ENCODE results near the gene MEGF11.
"Not testable (repeated sequence)": the region's sequence is repeated elsewhere in the genome, so short reads cannot be mapped to it uniquely, and the experiment has no call there.

The MEGF11 gene

DNA sequence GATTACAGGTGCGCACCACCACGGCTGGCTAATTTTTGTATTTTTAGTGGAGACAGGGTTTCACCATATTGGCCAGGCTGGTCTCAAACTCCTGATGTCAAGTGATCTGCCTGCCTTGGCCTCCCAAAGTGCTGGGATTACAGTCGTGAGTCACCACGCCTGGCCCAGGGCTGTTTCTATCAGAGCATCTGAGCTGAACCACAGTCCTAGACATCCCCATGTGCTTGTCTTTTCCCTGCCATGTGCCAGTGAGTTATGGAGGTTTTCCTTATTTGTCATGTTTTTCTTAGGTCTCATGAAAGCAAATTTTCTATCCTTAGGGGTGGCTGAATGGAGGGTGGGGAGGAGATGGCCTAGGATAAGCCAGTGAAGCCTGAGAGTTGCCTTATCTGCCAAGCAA, 250.4 kb downstream of the MEGF11 start:
- not testable (repeated sequence) for DNase-seq (ENCODE audit: low read depth in 2 of 2)

DNA sequence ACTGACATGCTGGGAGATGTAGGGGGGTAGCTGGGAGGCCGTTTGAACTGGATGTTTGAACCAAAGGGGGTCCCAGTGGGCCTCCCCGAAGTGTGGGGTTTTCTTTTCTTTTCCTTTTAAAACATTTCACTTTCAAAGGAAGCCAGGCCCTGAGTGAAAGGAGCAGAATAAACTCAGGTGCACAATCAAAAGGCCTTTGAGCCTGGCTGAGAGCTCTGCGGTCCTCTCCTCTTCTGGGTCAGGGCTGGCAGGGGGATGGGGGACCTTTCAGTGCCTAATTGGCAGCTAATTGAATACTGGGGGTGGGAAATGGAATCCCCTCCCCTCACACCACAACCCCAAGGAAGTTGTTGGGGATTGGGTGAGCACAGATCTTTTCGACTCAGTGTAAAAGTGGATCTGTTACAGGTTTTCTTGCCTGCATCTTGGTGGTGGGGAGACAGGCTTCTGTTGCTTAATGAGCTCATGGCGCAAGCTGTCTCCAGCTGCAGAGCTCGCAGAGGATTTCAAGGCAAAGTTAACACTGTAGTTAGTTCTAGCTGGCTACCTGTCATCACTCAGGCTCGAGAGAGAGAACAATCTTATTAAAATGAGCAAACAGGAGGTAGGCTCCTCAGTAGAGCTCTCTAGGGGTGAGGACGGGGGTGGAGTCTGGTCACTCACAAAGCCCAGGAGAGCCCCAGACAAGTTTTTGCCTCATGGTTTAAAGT, 251.7 kb downstream of the MEGF11 start:
- no peak for DNase-seq (ENCODE audit: low read depth in 2 of 2)

DNA sequence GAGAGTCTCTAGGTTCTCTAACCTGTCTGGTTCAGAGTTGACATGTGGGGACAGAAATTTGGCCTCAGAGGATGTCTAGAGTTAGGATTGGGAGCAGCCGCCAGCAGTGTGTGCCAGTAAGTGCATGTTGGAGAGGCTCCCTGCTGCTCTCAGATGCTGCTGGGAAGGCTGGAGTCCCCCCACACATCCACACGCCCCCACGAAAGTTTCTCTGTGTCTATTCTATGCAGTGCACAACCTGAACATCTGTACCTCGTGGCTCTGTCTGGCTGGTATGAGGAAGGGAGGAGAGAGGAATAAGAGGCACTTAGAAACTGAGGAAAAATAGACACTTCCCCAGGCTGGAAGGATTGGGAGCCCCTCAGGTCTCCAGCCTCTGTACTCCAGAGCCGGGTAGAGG, 252.5 kb downstream of the MEGF11 start:
- no peak for DNase-seq (ENCODE audit: low read depth in 2 of 2)

DNA sequence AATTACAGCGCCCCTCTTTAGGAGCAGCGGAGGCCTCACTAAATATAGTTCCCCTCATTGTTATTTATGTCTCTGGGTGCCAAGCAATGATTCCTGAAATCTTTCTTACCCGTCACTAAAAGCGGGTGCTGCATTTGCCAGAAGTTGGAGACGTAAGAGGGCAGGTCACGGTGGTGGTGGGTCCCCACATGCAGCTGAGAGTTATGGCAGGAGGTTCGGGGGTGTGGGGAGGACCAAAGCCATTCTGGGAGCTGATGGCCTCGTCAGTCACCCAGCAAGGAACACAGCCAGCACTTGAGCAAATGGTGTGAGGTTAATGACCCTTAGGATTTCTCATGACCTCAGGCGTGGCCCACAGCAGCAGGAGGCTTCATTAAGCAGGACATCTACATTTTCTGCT, 255.1 kb downstream of the MEGF11 start:
- no peak for DNase-seq (ENCODE audit: low read depth in 2 of 2)

DNA sequence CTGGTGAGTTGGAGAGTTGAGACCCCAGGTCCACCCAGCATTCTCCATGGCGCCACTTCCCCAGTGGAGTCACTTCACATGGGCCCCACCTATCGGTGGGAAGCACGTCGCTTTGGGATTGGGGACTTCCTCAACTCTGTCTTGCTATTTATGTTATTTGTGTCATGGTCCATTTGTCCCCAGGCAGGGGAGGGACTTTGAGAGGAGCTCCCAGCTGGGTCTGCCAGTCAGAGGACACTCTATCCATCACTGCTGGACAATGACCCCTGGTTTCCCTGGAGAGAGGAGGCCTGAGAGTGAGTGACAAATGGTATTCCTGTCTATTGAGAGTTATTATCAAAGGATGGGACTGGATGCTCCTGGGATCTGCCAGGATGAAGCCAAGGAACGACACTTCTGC, 256.6 kb downstream of the MEGF11 start:
- no peak for DNase-seq (ENCODE audit: low read depth in 2 of 2)

DNA sequence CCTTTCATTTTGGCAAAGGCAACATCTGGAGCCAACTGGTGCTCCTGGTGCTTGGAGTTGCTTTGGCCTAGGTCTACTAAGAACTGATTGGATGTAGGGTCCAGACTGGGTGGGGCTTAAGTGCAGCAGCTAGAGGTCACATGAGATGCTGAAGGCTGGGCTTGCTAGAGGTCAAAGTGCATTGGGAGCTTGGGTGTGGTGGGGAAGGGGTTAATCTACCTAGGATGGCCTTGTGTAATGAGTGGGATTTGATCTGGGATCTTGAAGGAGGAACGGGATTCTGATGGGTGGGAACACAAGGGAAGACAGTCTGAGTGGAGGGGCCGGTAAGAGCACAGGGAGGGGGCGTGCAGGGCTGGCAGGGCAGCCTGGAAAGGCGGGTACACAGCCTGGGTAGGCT, 258.7 kb downstream of the MEGF11 start:
- DNase-seq (ENCODE audit: low read depth in 2 of 2): no peak

DNA sequence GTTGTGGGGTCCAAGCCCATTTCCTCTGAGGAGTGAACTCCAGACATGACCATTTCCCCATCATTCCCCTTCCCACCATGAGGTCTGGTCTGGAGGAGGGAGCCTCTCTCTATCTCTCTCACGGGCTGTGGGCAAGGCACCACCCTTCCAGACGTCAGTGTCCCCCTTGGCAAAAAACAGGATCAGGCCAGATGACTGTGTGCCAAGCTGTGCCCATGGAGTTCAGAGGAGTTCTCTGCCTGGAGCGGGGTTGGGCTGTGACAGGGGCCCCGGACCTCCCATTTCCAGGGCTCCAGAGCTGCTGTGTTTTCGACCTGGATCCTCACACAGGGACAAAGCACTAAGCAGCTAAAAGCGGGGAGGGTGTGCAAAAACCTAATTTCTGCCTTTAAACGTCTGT, 259.8 kb downstream of the MEGF11 start:
- no peak for DNase-seq (ENCODE audit: low read depth in 2 of 2)

DNA sequence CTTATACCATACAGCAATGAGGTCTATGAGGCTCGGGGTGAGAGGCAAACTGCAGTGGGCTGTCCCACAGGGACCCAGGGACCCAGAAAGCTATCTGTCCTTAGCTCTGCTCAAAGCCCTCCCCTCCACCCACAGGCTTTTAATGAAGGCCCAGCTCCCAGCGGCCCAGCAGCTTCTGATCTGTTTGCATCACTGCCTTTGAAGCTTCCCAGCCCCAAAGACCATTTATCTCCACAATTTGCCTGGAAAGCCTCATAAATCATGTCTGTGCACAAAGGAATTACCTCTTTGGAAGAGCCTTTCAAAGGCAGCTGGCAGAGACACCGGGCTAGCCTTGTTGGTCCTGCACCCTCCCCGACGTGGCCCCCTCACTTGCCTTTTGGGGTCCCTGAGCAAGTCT, 260.3 kb downstream of the MEGF11 start:
- DNase-seq (ENCODE audit: low read depth in 2 of 2): no peak

DNA sequence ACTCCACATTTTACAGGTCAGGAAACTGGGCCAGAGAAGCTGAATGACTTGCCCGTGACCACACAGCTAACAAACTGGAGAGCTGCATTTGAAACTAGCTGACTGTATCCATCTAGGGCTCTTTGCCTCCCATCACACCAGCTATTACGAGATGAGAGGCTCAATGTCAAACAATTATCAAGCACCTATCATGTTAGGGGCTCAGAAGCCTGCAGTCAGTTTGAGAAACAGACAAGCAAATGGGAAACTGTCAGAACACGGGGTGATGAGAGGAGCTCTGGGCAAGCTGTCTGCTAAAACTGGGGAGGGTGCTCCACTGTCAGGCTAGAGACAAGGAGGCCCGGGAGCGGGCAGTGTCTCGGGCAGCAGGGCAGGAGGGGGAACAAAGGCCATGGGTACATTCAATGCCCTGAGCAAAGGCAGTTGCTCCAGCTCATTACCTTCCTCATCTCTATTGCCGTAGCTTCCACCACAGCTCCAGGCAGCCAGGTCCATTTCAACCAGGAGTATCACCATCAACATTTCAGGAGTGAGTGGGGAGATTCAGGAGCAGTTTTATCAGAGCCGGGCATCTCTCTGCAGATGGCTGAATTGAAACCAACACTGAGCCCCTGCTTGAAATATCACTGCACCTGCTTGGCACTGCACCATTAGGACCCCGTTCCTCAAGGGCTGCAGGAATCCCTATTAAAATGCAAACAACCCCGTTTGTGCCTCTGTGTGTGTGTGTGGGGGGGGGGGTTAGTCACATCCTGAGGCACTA, 261.6 kb downstream of the MEGF11 start:
- DNase-seq (ENCODE audit: low read depth in 2 of 2): no peak

DNA sequence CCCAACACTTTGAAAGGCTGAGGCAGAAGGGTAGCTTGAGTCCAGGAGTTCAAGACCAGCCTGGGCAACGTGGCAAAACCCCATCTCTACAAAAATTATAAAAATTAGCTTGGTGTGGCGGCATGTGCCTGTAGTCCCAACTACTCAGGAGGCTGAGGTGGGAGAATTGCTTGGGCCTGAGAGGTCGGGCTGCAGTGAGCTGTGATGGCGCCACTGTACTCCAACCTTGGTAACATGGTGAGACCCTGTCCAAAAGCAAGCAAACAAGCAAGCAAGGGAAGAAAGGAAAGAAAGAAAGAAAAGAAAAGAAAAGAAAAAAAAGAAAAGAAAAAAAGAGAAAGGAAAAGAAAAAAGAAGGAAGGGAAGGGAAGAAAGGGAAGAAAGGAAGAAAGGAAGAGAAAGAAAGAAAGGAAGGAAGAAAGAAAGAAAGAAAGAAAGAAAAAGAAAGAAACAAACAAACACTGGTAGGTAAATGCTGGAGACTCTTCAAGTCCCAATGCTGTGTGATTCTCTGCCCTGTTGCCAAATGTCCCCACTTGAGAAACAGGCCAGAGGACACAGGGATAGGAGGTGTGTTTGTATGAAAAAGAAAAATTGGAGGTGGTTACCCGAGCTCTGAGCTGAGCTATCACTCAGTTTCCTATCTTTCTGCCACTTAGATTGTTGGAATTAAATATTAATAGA, 263.1 kb downstream of the MEGF11 start:
- DNase-seq (ENCODE audit: low read depth in 2 of 2): no peak

DNA sequence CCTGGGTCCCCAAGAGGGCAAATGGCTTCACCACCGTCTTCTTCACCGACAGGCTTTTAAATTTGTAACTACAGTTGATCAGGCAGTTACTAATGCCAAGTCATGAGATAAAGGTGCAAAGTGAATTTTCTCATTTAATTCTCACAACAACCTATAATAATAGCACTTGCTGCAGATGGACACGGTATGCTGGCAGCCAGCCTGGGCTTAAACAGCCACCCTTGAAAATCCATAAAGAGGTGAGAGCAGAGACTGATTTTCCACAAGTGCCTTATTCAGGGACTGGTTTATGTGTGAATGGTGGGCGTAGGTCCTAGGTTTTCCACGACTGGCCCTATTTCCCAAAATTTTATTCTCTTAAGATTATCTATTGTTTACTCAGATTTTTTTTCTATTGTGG, 266.4 kb downstream of the MEGF11 start:
- DNase-seq (ENCODE audit: low read depth in 2 of 2): no peak

DNA sequence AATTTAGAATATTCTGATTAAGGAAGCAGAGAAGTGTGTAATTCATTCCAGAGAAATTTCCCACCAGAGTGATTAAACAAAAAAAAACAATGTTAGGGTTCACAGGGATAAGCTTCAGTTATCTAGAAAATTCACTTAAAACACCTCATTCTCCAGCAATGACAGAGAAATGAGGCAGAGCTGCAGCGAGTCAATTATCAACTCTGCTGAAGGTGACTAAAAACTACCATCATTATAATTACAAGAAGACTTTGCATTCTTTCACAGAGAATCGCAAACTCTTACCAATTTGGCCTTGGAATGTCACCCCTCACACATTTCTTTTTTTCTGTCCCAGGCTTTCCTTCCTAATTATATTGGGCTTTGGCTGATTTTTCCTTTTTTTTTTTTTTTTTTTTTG, 267.1 kb downstream of the MEGF11 start:
- no peak for DNase-seq (ENCODE audit: low read depth in 2 of 2)

DNA sequence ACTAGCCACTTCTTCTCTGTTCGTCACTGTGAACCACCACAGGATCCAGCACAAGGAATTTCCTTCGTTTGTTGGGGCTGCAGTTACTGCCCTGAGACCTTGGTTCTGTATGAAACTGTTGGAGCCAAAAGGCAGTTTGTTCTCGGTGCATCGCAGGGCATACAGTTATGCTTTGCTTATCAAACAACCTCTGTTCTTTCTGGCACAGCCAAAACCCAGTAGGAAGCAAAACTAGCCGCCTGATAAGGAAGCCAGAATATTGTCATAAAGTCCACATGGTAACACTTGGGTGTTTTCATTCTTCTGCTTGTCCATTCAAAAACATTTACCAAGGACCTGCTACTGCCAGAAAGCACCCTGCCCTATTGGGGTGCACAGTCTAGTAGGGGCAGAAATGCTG, 268.2 kb downstream of the MEGF11 start:
- no peak for DNase-seq (ENCODE audit: low read depth in 2 of 2)

DNA sequence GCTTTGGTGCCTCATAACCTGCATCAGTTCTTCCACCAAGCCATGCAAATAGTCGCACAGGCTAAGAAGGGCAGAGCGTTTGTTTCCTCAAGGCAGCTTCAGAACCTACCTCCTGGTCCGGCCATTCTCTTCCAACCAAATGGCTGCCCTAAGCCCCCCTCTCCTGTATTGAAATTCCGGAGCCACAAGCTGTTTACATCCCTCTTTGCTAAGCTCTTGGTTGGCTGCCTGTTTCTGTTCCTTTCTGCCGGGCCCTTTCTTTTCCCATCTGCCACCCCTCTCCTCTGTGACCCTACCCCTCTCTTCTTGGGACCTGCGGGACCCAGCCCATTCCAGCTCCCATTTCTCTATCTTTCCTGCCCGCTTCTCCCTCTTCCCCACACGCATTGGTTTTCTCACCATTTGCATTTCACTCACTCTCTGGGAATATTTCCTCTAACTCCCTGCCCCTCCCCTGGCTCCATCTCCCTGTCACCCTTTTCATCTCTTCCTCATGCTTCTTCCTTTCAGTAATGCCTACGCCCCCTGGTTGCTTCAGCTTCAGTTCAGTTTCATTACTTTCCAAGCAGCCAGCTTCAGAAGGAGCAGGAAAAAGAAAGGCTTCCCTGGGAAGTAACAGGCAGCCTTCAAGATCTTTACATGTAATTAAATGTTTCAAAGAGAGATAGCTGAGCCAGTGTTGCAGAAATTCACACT, 270.8 kb downstream of the MEGF11 start:
- DNase-seq (ENCODE audit: low read depth in 2 of 2): no peak

DNA sequence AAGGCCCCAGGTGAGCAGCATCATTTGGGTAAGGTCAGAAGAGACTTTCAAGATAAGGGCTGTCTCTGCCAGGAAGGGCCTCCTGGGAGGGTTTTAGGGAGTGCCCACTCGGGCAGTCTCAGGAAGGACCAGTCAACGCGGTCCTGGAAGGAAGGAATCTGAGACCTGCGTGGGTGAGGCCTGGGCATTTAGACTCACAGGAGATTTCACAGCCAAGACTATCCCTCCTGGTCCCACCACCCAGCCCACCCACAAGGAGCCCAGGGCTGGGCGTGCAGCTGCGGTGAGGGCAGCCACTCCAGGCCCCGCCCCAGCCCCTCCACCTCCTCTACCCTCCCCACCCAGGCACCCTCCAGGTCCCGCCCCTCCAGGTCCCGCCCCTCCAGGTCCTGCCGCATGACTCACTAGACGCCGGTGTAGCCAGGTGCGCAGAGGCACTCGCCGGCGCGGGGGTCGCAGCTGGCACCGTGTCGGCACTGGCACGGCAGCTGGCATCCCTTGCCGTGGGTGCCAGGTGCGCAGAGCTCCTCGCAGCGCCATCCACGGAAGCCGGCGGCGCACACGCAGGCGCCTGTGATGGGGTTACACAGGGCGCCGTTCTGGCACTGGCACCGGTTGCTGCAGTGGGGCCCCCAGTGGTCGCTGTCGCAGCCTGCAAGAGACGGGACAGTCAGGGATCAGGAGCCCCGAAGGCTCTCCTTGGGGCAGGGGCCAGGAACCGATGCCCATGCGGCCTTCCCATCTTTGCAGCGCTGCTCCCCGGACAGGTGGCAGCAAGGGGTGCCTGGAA, 271.5 kb downstream of the MEGF11 start:
- DNase-seq (ENCODE audit: low read depth in 2 of 2): no peak

DNA sequence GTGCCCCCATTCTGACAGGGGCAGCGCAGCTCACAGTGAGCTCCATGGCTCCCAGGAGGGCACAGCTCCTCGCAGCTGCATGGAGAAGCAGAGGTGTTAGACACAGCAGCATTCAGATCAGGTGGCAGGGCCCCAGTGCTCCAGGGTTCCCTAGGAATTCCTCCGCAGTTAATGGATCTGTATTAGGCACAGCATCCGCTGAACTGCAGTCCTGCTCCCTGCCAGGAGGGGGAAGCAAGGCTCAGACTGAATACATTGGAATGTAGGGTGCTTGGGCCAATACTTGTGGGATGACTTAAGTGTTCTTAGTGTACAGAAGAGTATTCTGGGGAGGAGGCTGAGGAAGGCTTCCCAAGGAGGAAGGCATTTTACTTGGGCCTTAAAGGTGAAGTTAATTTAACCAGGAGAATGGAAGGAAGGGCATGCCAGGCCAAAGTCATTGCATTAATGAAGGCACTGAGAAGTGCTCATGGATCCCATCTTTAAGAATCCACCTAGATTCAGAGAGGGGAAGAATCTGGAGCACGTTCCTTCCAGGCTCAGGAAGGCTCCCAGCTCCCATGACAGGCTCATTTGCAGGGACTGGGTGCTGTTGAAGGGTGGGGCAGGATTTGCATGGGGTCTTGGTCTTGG, 272.6 kb downstream of the MEGF11 start:
- DNase-seq (ENCODE audit: low read depth in 2 of 2): peak; percentile 27 to 29

DNA sequence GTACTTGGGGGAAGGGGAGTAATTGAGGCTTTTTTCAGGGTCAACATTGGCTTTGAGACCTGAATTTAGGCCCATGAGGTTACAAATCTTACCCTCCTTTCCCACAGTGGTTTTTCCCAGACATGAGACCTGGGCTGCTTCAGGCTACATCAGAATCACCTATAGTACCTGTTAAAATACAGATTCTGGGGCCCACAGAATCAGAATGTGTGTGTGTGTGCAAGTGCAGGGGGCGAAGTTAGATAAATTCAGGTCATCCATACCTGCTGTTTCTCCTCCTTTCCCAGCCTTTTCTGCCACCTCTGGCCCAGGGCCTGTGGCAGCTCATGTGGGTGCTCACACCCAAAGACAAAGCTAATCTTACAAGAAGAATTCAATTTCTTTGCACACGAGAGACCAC, 273.7 kb downstream of the MEGF11 start:
- no peak for DNase-seq (ENCODE audit: low read depth in 2 of 2)

DNA sequence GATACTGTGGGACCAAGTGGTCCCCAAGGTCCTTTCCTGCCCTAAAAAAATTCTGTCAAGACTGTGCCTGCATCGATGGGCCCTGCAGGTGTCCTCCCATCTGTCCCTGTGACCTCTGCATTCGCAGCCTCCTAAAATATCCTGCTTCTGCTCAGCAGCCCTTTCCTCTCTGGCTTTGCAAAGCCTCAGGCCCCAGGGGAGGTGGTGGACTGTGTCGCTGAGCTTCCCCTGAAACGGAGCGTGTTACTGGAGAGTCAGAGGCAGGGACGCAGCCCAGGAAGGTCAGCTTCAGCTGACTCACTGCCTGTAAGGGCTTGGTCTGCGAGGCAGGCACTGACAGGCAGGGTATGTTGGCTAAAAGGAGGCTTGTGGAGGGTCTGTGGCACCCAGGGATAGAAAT, 274.2 kb downstream of the MEGF11 start:
- DNase-seq (ENCODE audit: low read depth in 2 of 2): no peak

DNA sequence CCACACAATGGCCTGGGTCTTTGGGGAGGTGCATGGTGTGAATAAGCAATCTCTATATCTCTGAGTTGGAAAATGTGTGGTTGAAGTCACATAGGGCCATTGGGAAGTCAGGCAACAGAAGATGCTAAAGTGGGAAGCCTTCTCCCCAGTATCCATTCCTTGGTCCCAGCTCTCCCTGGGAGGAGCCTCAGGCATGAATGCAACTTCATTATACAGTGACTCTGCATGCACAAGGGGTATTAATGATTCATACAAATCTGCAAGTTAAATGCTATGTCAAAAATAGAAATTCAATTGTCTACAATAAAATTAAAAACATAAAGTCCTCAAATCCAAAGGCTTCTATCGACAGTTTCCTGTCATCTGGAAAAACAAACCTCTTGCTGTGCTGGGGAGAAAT, 275.4 kb downstream of the MEGF11 start:
- DNase-seq (ENCODE audit: low read depth in 2 of 2): no peak

DNA sequence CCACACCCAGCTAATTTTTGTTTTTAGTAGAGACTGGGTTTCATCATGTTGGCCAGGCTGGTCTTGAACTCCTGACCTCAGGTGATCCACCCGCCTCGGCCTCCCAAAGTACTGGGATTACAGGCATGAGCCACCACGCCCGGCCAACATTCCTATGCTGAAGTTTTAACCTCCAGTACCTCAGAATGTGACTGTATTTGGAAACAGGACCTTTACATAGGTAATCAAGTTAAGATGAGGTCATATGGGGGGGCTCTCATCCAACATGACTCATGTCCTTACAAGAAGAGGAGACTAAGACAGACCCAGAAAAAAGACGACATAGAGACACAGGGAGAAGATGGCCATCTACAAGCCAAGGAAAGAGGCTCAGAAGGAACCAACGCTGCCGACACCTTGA, 277.4 kb downstream of the MEGF11 start:
- not testable (repeated sequence) for DNase-seq (ENCODE audit: low read depth in 2 of 2)

DNA sequence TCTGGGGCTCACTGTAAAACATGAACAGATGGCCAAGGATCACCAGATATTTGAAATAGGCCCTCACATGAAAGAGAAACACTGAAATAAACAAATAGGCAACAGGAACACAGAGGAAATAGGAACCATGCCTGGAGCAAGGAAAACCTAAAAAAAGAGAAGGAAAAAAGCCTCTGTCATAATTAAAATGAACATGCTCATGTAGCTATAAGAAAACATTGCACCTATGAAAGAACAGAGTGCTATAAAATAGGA, 281.9 kb downstream of the MEGF11 start:
- DNase-seq (ENCODE audit: low read depth in 2 of 2): no peak

Measured in fibroblast of skin of left biceps (primary cell).